Kidney epithelial cell (primary cell): ENCODE measurements around the gene CCDC85A. TPM values are rescaled to one million over a fixed set of nuclear protein-coding genes. Genes with fewer than 3 reads are reported as not detected.
"Not testable (repeated sequence)": the region's sequence is repeated elsewhere in the genome, so short reads cannot be mapped to it uniquely, and the experiment has no call there.

Source experiments
- DNase-seq: peaks from one replicate; pipeline ENCODE4 v3.0.0-alpha.2; 2010; ENCODE audit warnings: low read depth
- H3K27me3 ChIP-seq: 2 replicates; pipeline ENCODE4 v1.6.0; 2011; ENCODE audit warnings: low read length; ENCODE audit not compliant: control insufficient read depth, insufficient read depth
- H3K36me3 ChIP-seq: 2 replicates; pipeline ENCODE4 v1.5.1; 2011; ENCODE audit warnings: low read length; ENCODE audit not compliant: control insufficient read depth, insufficient read depth
- H3K4me3 ChIP-seq: 2 replicates; pipeline ENCODE4 v1.5.1; 2011; ENCODE audit warnings: low read depth, mild to moderate bottlenecking, control low read depth, low read length
- total RNA-seq: library from RNA; depleted of rRNA; stranded (reverse); fragments of >200 nt; gene quantifications from 2 replicates; pipeline ENCODE4 v1.2.3, GENCODE V29; 2015
- TF ChIP-seq, protein P1 (sequence below): IDR thresholded peaks from 2 replicates; pipeline ENCODE4 v1.5.1; 2011; ENCODE audit warnings: mild to moderate bottlenecking, moderate library complexity, low read length, control low read depth, inconsistent platforms; ENCODE audit not compliant: insufficient read depth, poor library complexity, severe bottlenecking

CCDC85A gene
- 0.27 and 0.29 TPM in 2 replicates for total RNA-seq

DNA sequence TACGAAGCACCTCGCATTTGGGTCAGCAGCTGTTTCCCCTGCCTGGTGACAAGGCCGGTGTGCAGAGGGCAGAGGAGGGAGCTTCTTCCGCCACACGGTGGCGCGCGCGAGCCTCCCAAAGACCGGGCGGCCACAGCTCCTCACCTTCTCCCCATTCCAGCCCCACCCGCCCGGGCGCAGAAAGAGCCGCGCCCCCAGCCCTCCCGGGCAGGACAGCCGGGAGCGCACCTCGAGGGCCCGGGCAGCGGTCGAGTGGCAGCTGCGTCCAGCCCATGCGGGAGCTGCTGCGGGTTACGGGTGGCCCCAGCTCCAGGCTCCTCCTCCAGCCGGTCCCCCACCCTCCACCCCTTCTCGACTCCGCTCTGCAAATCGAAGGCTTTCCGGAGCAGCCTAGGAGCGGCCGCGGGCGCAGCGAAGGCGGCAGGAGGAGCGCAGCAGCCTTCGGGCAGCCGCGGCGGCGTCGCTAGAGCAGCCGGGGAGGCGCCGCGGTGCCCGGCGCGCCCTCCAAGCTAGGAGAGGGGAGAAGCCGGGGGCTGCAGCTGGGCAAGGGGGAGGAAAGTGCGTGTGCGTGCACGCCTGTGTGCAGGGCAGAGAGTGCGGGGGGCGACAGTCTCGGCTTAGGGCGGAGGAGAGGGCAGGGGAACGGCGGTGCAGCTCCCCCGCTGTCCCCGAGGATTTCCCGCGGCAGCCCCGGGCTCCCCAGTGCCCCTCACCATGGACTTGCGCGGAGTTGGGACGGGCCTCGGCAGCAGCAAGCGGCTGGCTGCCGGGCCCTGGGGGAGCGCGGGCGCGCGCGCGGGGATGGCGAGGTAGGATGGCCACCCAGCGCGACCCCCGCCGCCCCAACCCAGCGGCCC lies at the start of gene CCDC85A:
TSS of gene CCDC85A (plus strand) at position 348 of the 857 bp plus-strand sequence. CDS start 635 bp downstream, outside the sequence.
- H3K27me3 ChIP-seq = peaks cover 19% of the 10 kb centered on the region
- DNase-seq = no peak
- no peaks in the 10 kb centered on the region for H3K36me3 ChIP-seq
- H3K4me3 ChIP-seq = peak within 1 kb of the TSS; percentile 40
- TF ChIP-seq, protein P1, sequence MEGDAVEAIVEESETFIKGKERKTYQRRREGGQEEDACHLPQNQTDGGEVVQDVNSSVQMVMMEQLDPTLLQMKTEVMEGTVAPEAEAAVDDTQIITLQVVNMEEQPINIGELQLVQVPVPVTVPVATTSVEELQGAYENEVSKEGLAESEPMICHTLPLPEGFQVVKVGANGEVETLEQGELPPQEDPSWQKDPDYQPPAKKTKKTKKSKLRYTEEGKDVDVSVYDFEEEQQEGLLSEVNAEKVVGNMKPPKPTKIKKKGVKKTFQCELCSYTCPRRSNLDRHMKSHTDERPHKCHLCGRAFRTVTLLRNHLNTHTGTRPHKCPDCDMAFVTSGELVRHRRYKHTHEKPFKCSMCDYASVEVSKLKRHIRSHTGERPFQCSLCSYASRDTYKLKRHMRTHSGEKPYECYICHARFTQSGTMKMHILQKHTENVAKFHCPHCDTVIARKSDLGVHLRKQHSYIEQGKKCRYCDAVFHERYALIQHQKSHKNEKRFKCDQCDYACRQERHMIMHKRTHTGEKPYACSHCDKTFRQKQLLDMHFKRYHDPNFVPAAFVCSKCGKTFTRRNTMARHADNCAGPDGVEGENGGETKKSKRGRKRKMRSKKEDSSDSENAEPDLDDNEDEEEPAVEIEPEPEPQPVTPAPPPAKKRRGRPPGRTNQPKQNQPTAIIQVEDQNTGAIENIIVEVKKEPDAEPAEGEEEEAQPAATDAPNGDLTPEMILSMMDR = peak; percentile 87

DNA sequence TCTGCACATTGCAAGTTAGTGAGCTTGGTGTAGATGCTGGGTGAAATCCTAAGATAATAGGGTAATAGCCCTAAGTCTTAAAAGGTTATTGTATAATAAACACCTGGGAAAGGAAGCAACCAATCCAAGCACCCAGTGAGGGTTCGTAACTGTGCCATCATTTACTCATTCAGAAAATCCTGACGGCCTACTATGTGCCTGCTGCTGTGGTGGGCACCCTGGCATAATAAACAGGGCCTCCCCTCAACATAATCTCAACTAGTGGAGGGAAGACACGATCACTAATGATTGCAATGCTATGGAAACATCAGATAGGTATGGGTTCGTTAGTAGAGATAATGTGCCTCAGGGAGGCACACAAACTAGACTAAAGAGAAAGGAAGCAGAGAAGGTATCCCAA lies 48.9 kb upstream of the CCDC85A start:
- H3K27me3 ChIP-seq = no peaks in the 10 kb centered on the region
- DNase-seq = no peak
- H3K4me3 ChIP-seq = no peak overlapping the region
- H3K36me3 ChIP-seq = no peaks in the 10 kb centered on the region
- TF ChIP-seq, protein P1 = no peak

DNA sequence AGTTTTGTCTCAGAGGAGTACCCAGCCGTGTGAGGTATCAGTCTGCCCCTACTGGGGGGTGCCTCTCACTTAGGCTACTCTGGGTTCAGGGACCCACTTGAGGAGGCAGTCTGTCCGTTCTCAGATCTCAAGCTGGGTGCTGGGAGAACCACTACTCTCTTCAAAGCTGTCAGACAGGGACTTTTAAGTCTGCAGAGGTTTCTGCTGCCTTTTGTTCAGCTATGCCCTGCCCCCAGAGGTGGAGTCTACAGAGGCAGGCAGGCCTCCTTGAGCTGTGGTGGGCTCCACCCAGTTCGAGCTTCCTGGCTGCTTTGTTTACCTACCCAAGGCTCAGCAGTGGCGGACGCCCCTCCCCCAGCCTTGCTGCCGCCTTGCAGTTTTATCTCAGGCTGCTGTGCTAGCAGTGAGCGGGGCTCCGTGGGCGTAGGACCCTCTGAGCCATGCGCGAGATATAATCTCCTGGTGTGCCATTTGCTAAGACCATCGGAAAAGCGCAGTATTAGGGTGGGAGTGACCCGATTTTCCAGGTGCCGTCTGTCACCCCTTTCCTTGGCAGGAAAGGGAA lies 41.2 kb upstream of the CCDC85A start:
- not testable (repeated sequence) for H3K4me3 ChIP-seq, DNase-seq, H3K27me3 ChIP-seq, H3K36me3 ChIP-seq

DNA sequence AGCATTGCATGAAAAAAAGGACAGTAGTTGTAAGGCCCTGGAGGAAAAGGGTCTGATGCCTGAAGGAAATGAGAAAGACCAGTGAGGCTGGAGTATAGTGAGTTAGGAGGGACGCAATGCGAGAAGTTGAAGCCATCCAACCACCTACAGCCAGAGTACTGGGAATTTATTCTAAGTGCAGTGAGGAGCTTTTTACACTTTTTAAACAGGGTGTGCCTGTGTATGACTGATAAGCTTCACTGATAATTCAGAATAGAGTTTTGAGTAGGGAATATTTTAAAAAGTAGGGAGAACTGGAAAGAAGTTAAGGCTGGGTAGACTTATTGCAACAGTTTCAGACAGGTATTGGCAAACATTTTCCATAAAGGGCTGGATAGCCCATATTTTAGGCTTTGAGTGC lies 35.9 kb upstream of the CCDC85A start:
- TF ChIP-seq, protein P1 = no peak
- Histone ChIP-seq H3K4me3 (no peak overlapping the region), H3K36me3 (no peaks in the 10 kb centered on the region), H3K27me3 (no peaks in the 10 kb centered on the region)
- no peak for DNase-seq

DNA sequence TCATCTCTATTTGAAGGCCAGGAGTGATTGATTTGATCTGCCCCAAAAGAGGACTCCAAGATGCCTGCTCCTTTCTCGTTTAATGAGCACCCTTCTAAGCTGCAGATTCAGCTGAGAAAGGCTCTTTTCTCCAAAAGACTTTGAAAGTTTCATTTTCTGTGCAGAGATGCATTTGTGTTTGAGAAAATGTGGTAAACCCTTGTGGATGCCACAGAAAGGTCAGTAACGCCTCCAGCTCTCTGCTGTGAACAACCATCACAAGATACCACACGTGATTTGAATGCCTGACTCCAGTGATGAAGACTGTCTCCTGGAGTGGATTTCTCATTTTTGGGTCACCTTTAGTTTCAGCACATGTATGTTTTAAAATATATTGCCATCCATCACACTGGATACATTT lies 35.0 kb upstream of the CCDC85A start:
- H3K27me3 ChIP-seq = no peaks in the 10 kb centered on the region
- H3K36me3 ChIP-seq = no peaks in the 10 kb centered on the region
- TF ChIP-seq, protein P1 = no peak
- no peak for DNase-seq
- no peak overlapping the region for H3K4me3 ChIP-seq

DNA sequence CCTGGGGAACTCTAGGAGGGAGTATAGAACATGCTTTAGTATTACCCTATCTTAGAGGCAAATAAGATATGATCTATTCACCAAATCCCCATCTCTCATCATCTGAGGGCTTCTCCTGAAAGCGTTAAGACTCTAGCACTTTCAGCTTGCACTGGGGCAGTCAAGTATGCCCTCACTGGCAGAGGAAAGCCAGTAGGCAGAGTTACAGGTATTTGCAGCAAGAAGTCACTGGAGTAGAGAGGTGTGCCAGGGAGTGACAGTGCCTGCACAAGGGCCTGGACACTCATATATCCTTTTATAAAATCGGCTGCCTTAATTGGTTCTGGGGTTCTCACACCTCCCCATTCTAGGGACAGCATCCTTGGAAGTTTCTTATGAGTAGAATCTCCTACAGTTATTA lies 31.9 kb upstream of the CCDC85A start:
- H3K4me3 ChIP-seq = no peak overlapping the region

More for the DNA sequence above, 31.9 kb upstream of the CCDC85A start:
- Histone ChIP-seq H3K27me3 (no peaks in the 10 kb centered on the region), H3K36me3 (no peaks in the 10 kb centered on the region)
- TF ChIP-seq, protein P1 = no peak
- DNase-seq = no peak
